ENCODE data around the gene NPW. TPM values are rescaled to one million over a fixed set of nuclear protein-coding genes. Genes with fewer than 3 reads are reported as not detected.

Gene NPW
- total RNA-seq, 1 donor from 2014 or later = not detected

DNA sequence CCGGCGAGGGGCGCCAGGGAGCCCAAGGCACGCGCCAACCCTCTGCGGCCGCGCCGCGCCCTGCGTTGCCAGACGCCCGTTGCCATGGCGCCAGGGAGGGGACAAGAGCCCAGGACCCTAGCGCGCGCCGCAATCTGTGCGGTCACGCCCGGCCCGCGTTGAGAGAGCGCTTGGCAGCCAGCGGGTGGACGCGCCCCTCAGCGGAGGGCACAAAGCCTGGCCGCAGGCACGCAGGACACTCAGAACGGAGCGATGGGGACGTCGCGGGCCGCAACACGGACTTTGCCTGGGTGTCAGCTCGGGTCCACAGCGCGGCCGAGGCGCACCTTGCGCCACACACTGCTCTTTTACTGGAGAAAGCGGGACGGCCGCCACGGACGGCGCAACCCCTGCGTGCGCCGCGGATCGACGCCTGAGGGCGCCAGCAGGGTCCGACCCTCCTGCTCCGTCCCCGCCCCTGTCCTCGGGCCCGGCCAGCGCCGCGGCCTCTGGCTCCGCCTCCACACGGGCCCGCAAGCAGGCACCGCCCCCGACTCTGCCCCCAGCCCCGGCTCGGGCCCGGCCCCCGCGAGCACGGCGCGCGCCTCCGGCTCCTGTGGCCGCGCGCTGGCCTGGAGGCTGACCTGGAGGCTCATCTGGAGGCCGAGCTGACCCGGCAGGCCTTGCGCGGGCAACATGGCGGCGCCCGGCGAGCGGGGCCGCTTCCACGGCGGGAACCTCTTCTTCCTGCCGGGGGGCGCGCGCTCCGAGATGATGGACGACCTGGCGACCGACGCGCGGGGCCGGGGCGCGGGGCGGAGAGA is 35.8 kb upstream of the NPW start, which contains the start of gene GFER:
Gene GFER, plus strand, starts transcription at position 650 of the 803 bp plus-strand sequence. Its CDS starts 26 bp downstream, at position 676.
- Histone ChIP-seq H3K9me3 (ENCODE audit: control insufficient read depth in 3 of 3, low read length in 3 of 3) (no peaks in the 10 kb centered on the region), H3K27me3 (ENCODE audit: control insufficient read depth in 3 of 3, insufficient read depth in 3 of 3, low read length in 3 of 3) (peaks cover 12 to 27% (median 21%) of the 10 kb centered on the region in 3 donors), H3K4me1 (ENCODE audit: control insufficient read depth in 3 of 3, insufficient read depth in 3 of 3, low read length in 3 of 3) (peaks cover 29 to 50% (median 37%) of the 10 kb centered on the region in 3 donors), H3K9ac (ENCODE audit: low read depth in 1 of 3, low read length in 3 of 3) (peak within 1 kb of the TSS; percentile 43 to 82 (median 70)), H3K4me3 (ENCODE audit: low read length in 3 of 3) (peak within 1 kb of the TSS; percentile 60 to 81 (median 81)), H3K27ac (ENCODE audit: low read depth, low read length) (peak within 1 kb of the TSS; percentile 47), H3K36me3 (ENCODE audit: control insufficient read depth in 3 of 3, insufficient read depth in 3 of 3, low read length in 3 of 3) (peaks cover 17 to 20% (median 18%) of the 10 kb centered on the region in 3 donors)

DNA sequence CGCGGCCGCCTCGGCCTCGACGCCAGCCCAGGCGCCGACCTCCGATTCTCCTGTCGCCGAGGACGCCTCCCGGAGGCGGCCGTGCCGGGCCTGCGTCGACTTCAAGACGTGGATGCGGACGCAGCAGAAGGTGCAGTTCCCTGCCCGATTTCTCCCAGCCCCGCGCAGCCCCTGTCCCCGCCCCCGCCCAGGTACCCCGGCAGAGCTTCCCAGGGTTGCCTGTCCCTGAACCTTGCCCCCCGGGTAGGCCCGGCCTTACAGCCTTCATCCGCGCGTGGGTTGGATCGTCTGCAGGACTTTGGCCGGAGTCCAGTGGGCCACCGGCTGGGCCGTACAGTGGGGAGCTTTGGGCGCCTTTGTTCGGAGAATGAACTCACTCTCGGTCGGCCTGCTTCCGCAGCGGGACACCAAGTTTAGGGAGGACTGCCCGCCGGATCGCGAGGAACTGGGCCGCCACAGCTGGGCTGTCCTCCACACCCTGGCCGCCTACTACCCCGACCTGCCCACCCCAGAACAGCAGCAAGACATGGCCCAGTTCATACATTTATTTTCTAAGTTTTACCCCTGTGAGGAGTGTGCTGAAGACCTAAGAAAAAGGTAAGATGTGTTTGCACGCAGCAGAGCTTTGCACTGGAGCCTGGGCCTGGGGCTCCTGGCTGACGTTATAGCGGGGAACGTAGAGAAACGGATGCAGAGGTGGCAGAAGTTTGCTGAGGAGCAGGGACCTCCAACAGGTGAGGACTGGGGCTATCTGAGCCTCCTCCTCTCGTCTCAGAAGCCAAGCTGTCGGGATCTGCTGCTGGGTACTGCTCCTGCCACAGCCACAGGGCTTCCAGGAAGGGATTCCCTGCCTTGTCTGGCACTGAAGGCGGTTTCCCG is 35.0 kb upstream of the NPW start:
- Histone ChIP-seq H3K9me3 (ENCODE audit: control insufficient read depth in 3 of 3, low read length in 3 of 3) (no peaks in the 10 kb centered on the region), H3K36me3 (ENCODE audit: control insufficient read depth in 3 of 3, insufficient read depth in 3 of 3, low read length in 3 of 3) (peaks cover 16 to 20% (median 18%) of the 10 kb centered on the region in 3 donors), H3K27ac (ENCODE audit: low read depth, low read length) (peak overlapping the region; percentile 47), H3K9ac (ENCODE audit: low read depth in 1 of 3, low read length in 3 of 3) (peak overlapping the region; percentile 33 to 82 (median 70)), H3K27me3 (ENCODE audit: control insufficient read depth in 3 of 3, insufficient read depth in 3 of 3, low read length in 3 of 3) (peaks cover 20 to 32% (median 25%) of the 10 kb centered on the region in 3 donors), H3K4me1 (ENCODE audit: control insufficient read depth in 3 of 3, insufficient read depth in 3 of 3, low read length in 3 of 3) (peaks cover 29 to 56% (median 37%) of the 10 kb centered on the region in 3 donors), H3K4me3 (ENCODE audit: low read length in 3 of 3) (peak overlapping the region; percentile 60 to 81 (median 81))

DNA sequence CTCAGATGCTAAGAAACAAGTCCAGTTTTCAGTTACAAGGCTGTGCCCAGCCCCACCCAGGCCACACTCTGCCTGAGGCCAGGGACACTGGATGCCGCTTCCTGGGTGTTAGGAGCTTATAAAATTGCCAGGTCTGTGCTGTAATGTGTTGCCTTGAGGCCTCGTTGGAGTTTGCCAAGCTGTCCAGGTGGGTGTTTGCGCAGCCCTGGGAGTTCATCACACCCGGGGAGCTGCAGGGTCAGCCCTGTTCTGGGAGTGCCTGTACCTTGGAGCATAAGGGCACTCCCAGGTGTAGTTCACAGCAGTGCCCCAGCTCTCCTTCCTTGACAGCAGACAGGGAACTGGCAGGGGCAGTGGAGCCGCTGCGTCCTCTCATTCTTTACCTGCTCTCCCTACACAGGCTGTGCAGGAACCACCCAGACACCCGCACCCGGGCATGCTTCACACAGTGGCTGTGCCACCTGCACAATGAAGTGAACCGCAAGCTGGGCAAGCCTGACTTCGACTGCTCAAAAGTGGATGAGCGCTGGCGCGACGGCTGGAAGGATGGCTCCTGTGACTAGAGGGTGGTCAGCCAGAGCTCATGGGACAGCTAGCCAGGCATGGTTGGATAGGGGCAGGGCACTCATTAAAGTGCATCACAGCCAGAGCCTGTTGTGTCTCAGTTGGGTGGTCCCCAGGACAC is 34.0 kb upstream of the NPW start:
- Histone ChIP-seq H3K4me1 (ENCODE audit: control insufficient read depth in 3 of 3, insufficient read depth in 3 of 3, low read length in 3 of 3) (peaks cover 26 to 50% (median 32%) of the 10 kb centered on the region in 3 donors), H3K27me3 (ENCODE audit: control insufficient read depth in 3 of 3, insufficient read depth in 3 of 3, low read length in 3 of 3) (peaks cover 23 to 31% (median 26%) of the 10 kb centered on the region in 3 donors), H3K9ac (ENCODE audit: low read depth in 1 of 3, low read length in 3 of 3) (peak overlapping the region in 1 of 3 donors; percentile 82), H3K36me3 (ENCODE audit: control insufficient read depth in 3 of 3, insufficient read depth in 3 of 3, low read length in 3 of 3) (peaks cover 16 to 20% (median 18%) of the 10 kb centered on the region in 3 donors), H3K9me3 (ENCODE audit: control insufficient read depth in 3 of 3, low read length in 3 of 3) (no peaks in the 10 kb centered on the region), H3K27ac (ENCODE audit: low read depth, low read length) (no peak overlapping the region), H3K4me3 (ENCODE audit: low read length in 3 of 3) (peak overlapping the region in 2 of 3 donors; percentile 81)

DNA sequence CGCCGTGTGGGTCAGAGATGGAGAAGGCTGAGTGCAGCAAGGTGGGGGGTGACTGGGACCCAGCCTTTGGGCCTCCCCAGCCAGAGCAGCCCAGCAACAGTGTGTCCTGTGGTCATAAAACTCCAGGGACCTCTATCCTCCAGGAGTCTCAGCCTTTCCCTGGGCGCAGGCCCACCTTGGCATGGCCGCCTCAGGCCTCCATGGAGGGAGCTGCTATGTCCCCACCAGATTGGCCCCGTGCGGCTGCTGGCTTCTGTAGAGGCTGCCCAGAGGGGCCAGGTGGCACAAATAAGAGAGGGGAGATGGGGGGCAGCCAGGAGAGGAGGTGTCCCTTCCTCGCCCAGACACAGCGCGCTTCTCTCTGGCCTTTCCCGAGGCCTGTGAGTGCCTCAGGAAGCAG is 32.4 kb upstream of the NPW start:
- no peak overlapping the region for H3K9ac ChIP-seq (ENCODE audit: low read depth in 1 of 3, low read length in 3 of 3)
- no peaks in the 10 kb centered on the region for H3K9me3 ChIP-seq (ENCODE audit: control insufficient read depth in 3 of 3, low read length in 3 of 3)
- peaks cover 33 to 46% (median 35%) of the 10 kb centered on the region in 3 donors for H3K4me1 ChIP-seq (ENCODE audit: control insufficient read depth in 3 of 3, insufficient read depth in 3 of 3, low read length in 3 of 3)
- H3K36me3 ChIP-seq (ENCODE audit: control insufficient read depth in 3 of 3, insufficient read depth in 3 of 3, low read length in 3 of 3) = peaks cover 16 to 20% (median 18%) of the 10 kb centered on the region in 3 donors
- H3K27me3 ChIP-seq (ENCODE audit: control insufficient read depth in 3 of 3, insufficient read depth in 3 of 3, low read length in 3 of 3) = peaks cover 34 to 40% (median 39%) of the 10 kb centered on the region in 3 donors
- no peak overlapping the region for H3K27ac ChIP-seq (ENCODE audit: low read depth, low read length)
- H3K4me3 ChIP-seq (ENCODE audit: low read length in 3 of 3) = no peak overlapping the region

DNA sequence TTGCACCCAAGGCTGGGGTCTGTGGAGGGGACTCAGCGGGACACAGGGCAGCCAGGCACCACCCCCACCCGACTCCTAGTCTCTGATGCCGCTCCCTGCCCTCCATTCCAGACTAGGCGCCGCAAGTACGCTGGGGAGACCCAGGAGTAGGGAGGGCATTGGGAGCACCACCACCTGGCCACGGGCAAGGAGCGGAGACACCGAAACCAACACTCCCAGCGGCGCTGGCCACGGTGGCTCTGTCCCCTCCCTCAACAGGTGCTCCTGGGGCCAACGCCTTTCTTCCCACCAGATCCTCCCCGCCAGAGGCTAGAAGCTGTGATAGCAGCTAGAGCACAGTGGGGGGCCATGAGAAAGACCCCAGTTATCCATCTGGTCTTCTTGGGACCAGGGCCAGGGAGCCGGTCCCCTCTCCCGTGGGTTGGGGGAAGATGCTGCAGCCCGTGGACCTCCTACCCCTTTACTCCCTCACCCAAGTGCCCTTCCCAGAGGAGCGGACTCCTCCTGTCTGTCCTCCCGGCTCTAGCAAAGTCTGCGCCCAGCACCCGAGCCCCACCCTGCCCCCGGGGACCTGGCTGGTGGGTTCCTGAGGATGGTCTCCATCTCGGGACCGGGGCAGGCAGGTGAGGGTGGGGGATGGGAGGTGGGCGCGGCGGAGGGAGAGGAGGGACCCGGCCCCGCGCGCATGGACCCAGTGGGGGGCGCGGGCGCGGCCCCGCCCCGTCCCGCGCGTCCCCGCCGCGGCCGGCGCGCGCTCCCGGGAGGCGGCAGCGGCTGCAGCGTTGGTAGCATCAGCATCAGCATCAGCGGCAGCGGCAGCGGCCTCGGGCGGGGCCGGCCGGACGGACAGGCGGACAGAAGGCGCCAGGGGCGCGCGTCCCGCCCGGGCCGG is 30.1 kb upstream of the NPW start, which contains the start of gene SYNGR3:
Gene SYNGR3, plus strand, starts transcription at position 762 of the 892 bp plus-strand sequence. CDS start 133 bp downstream, outside the sequence.
- H3K9ac ChIP-seq (ENCODE audit: low read depth in 1 of 3, low read length in 3 of 3) = peak within 1 kb of the TSS in 1 of 3 donors; percentile 8
- H3K4me3 ChIP-seq (ENCODE audit: low read length in 3 of 3) = peak within 1 kb of the TSS in 1 of 3 donors; percentile 35
- H3K27me3 ChIP-seq (ENCODE audit: control insufficient read depth in 3 of 3, insufficient read depth in 3 of 3, low read length in 3 of 3) = peaks cover 34 to 40% (median 38%) of the 10 kb centered on the region in 3 donors
- H3K27ac ChIP-seq (ENCODE audit: low read depth, low read length) = no peak within 1 kb of the TSS
- peaks cover 23 to 34% (median 28%) of the 10 kb centered on the region in 3 donors for H3K4me1 ChIP-seq (ENCODE audit: control insufficient read depth in 3 of 3, insufficient read depth in 3 of 3, low read length in 3 of 3)
- H3K9me3 ChIP-seq (ENCODE audit: control insufficient read depth in 3 of 3, low read length in 3 of 3) = no peaks in the 10 kb centered on the region
- H3K36me3 ChIP-seq (ENCODE audit: control insufficient read depth in 3 of 3, insufficient read depth in 3 of 3, low read length in 3 of 3) = peaks cover 16 to 20% (median 18%) of the 10 kb centered on the region in 3 donors

DNA sequence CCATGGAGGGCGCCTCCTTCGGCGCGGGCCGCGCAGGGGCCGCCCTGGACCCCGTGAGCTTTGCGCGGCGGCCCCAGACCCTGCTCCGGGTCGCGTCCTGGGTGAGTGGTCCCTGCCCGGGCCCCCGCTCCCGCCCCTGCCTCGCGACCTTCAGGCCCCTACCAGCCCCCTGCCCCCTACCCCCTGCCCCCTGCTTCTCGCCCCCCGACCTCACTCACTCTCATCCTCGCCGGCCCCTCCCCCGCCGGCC is 29.6 kb upstream of the NPW start:
- peaks cover 16 to 20% (median 18%) of the 10 kb centered on the region in 3 donors for H3K36me3 ChIP-seq (ENCODE audit: control insufficient read depth in 3 of 3, insufficient read depth in 3 of 3, low read length in 3 of 3)
- no peak overlapping the region for H3K4me3 ChIP-seq (ENCODE audit: low read length in 3 of 3)
- H3K27me3 ChIP-seq (ENCODE audit: control insufficient read depth in 3 of 3, insufficient read depth in 3 of 3, low read length in 3 of 3) = peaks cover 34 to 40% (median 38%) of the 10 kb centered on the region in 3 donors

DNA sequence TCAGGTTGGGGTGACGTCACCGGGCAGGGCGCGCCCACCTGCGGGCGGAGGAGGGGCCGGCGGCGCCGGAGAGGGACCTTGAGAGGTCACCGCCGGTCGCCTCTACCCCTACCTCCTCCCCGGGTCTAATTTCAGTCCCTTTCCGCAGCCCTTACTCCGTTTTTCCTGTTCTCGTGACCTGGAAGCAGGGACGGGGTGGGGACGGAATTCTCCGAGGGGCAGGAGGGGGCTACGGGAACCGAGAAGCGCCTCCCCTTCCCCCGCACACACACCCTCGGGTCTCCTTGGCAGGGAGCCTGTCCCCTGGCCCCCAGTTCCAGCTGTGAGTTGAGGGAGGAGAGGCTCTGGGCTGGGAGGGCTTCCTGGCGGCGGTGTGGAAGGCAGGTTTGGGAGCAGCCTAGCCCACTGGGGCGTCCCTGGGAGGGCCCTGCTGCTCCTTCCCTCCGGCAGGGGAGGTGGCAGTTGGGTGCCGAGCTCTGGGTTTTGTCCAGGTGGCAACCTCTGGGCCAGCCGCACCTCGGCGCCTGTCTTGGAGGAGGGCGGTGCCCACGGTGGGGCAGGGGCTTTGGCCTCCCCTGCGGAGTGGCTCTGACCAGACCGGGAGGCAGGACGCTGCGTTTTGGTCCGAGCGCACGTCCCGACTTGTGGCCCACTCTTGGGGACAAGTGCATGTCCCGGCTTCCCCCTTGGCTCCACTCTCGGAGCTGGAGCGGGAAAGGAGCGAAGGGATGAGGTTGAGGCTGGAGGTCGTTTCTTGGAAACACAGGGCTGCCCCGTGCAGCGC is 29.0 kb upstream of the NPW start:
- H3K4me3 ChIP-seq (ENCODE audit: low read length in 3 of 3) = peak overlapping the region in 1 of 3 donors; percentile 35
- H3K27me3 ChIP-seq (ENCODE audit: control insufficient read depth in 3 of 3, insufficient read depth in 3 of 3, low read length in 3 of 3) = peaks cover 34 to 40% (median 38%) of the 10 kb centered on the region in 3 donors
- peaks cover 12 to 23% (median 17%) of the 10 kb centered on the region in 3 donors for H3K4me1 ChIP-seq (ENCODE audit: control insufficient read depth in 3 of 3, insufficient read depth in 3 of 3, low read length in 3 of 3)
- H3K36me3 ChIP-seq (ENCODE audit: control insufficient read depth in 3 of 3, insufficient read depth in 3 of 3, low read length in 3 of 3) = peaks cover 14 to 18% (median 15%) of the 10 kb centered on the region in 3 donors
- no peak overlapping the region for H3K27ac ChIP-seq (ENCODE audit: low read depth, low read length)
- no peaks in the 10 kb centered on the region for H3K9me3 ChIP-seq (ENCODE audit: control insufficient read depth in 3 of 3, low read length in 3 of 3)
- no peak overlapping the region for H3K9ac ChIP-seq (ENCODE audit: low read depth in 1 of 3, low read length in 3 of 3)

More for the DNA sequence above, 29.6 kb upstream of the NPW start:
- Histone ChIP-seq H3K27ac (ENCODE audit: low read depth, low read length) (no peak overlapping the region), H3K9me3 (ENCODE audit: control insufficient read depth in 3 of 3, low read length in 3 of 3) (no peaks in the 10 kb centered on the region), H3K4me1 (ENCODE audit: control insufficient read depth in 3 of 3, insufficient read depth in 3 of 3, low read length in 3 of 3) (peaks cover 17 to 28% (median 22%) of the 10 kb centered on the region in 3 donors), H3K9ac (ENCODE audit: low read depth in 1 of 3, low read length in 3 of 3) (no peak overlapping the region)

DNA sequence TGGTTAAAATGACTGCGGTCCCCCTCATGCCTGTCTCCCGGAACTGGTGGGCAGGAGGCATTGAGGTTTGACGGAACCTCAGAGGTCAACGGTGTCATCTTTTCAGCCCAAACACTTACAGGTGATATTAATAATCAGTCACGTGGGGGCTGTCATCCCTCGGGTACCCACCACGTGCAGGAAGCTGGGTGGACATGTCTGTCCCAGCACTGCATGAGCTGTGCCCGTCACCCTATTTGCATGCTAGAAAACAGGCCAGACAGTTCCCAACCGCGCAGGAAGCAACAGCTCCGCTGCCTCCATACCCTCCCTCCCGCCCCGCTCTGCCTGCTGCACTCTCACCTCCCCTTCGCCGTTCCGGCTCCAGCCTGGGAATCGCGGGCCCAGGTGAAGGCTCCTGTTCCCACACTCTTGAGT is 28.4 kb upstream of the NPW start:
- Histone ChIP-seq H3K4me3 (ENCODE audit: low read length in 3 of 3) (peak overlapping the region in 1 of 3 donors; percentile 22), H3K27ac (ENCODE audit: low read depth, low read length) (no peak overlapping the region), H3K27me3 (ENCODE audit: control insufficient read depth in 3 of 3, insufficient read depth in 3 of 3, low read length in 3 of 3) (peaks cover 34 to 38% (median 35%) of the 10 kb centered on the region in 3 donors), H3K36me3 (ENCODE audit: control insufficient read depth in 3 of 3, insufficient read depth in 3 of 3, low read length in 3 of 3) (peaks cover 8 to 12% (median 9%) of the 10 kb centered on the region in 3 donors), H3K4me1 (ENCODE audit: control insufficient read depth in 3 of 3, insufficient read depth in 3 of 3, low read length in 3 of 3) (peaks cover 12 to 21% (median 16%) of the 10 kb centered on the region in 3 donors), H3K9ac (ENCODE audit: low read depth in 1 of 3, low read length in 3 of 3) (no peak overlapping the region), H3K9me3 (ENCODE audit: control insufficient read depth in 3 of 3, low read length in 3 of 3) (no peaks in the 10 kb centered on the region)
